Globus pallidus (tissue), 1 donor: ENCODE measurements around the gene POLE.

Source experiments
- DNase-seq: peaks from one replicate; pipeline ENCODE4 v3.0.0-alpha.2; 2015; ENCODE audit warnings: low spot score

POLE gene

GRCh38 chr12:132577191-132577920 is 109.8 kb downstream of the POLE start:
- no peak for DNase-seq

DNA sequence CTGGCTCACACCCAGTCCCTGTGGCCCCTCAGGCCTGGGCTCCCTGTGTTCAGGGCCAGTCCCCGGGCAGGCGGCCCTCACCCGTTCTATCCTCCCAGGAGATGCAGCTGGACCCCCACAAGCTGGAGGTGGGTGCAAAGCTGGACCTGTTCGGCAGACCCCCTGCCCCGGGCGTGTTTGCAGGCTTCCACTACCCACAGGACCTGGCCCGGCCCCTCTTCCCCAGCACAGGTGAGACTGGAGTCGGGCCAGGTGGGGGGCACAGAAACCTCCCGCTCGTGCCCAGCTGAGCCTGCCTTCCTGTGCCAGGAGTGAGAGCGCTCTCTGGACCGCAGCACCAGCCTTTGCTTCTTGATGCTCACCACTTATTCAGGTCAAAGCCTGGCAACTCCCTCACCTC is 110.4 kb downstream of the POLE start:
- DNase-seq: no peak

DNA sequence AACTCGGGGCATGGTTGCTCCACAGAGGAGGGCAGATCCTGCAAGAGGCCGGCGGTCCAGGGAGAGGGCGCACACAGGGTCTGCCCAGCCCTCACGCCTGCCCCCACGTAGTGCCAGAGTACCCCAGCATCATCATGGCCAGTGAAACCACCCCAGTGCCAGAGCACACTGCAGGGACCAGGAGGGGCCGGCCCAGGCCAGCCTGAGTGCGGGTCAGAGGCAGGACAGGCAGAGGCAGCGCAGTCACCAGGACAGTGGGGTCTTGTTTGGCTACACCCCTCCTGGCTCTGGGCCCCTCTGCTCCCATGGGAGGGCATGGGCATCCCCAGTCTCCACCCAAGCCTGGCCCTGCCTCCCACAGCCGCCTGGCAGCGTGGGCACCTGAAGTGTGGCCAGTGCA is 111.5 kb downstream of the POLE start:
- no peak for DNase-seq

DNA sequence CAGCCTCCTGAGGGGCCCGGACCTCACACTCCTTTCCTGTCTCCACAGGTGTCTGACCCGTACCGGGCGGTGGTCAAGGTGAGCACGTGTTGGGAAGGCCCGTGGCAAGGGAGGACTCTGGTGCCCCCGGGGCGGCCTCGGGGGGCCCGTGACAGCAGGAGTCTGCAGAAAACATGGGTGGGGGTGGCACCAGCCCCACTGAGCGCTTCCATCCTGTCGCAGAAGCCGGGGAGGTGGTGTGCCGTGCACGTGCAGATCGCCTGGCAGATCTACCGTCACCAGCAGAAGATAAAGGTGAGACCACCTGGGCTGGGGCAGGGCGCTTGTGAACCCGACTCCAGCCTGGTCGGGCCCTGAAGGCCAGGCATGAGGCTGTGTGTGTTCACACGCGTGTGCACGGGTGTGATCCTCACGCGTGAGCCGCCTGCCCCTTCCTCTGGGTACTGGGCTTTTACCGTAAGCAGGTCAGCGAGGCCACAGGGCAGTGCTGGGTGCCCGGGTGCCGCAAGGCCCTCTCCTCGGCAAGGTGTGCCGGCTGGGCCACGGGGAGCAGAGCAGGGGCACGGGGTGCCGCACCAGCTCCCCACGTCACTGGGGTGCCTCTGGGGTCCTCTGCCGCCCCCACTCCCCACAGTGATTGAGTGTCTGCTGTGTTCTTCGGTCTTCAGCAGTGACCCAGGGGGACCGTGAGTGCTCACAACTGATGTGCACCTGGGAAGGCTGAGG is 112.7 kb downstream of the POLE start:
- no peak for DNase-seq
